GM12878 (cell line): ENCODE measurements around the gene TSPYL2. TPM values are rescaled to one million over a fixed set of nuclear protein-coding genes. Genes with fewer than 3 reads are reported as not detected.

Source experiments
- ATAC-seq: fragments of 200-7000 bp; cut with Tn5 transposase; 3 replicates; pipeline ENCODE4 v1.9.1; 2020; ENCODE audit warnings: mild to moderate bottlenecking, moderate library complexity
- BruUV-seq: library from RNA; stranded (reverse); fragments of 400-500 nt; replicated peaks from 2 replicates; lab custom pipeline; 2021; lab: Mats Ljungman, UMichigan
- CTCF ChIA-PET: fragments of 300-600 bp; sonication (Branson Sonifier 250); formaldehyde crosslinking; extraction: SDS; loops from one replicate; lab custom pipeline; 2021; ENCODE audit warnings: inconsistent platforms; lab: Yijun Ruan, JAX
- POLR2A ChIA-PET: fragments of 350-600 bp; formaldehyde crosslinking; extraction: SDS; loops from one replicate; lab custom pipeline; 2021; ENCODE audit warnings: inconsistent platforms; lab: Charles Lee
- RAD21 ChIA-PET: fragments of 300-600 bp; sonication (Branson Sonifier 250); formaldehyde crosslinking; loops from one replicate; lab custom pipeline; 2023; ENCODE audit warnings: antibody characterized with exemption; ENCODE audit not compliant: unreplicated experiment; lab: Charles Lee
- SMC1A ChIA-PET: fragments of 300-600 bp; sonication (Branson Sonifier 250); formaldehyde crosslinking; loops from one replicate; lab custom pipeline; 2023; ENCODE audit not compliant: unreplicated experiment, uncharacterized antibody; lab: Charles Lee
- DNase-seq: peaks from one replicate; pipeline ENCODE4 v3.0.0-alpha.2; 2011; ENCODE audit warnings: low read depth, low spot score
- FAIRE-seq: peaks from 3 replicates; lab custom pipeline; 2011; peaks lifted over from hg19 to GRCh38; lab: Jason Lieb, UNC
- H2AFZ ChIP-seq: 2 replicates; pipeline ENCODE4 v1.6.0; 2011; ENCODE audit warnings: low read depth, low read length, control low read depth; ENCODE audit not compliant: control insufficient read depth
- H3K27ac ChIP-seq: 2 replicates; pipeline ENCODE4 v1.5.1; 2011; ENCODE audit warnings: control low read depth; ENCODE audit not compliant: control insufficient read depth, insufficient read depth
- H3K27me3 ChIP-seq, 2 experiments: replicated peaks in 1 of 2; 2 replicates each; pipeline versions ENCODE4 v1.6.0 to v1.6.1; 2011; ENCODE audit warnings: low read length in 1 of 2; ENCODE audit not compliant: control insufficient read depth in 2 of 2, insufficient read depth in 2 of 2
- H3K36me3 ChIP-seq, 2 experiments: 2 replicates each; pipeline ENCODE4 v1.5.1; 2011; ENCODE audit warnings: low read length in 1 of 2; ENCODE audit not compliant: control insufficient read depth in 2 of 2, insufficient read depth in 2 of 2
- H3K4me1 ChIP-seq: 2 replicates; pipeline ENCODE4 v1.6.1; 2011; ENCODE audit warnings: mild to moderate bottlenecking, low read length, moderate library complexity, mixed read lengths; ENCODE audit not compliant: control insufficient read depth, insufficient read depth
- H3K4me2 ChIP-seq: 2 replicates; pipeline ENCODE4 v1.6.0; 2011; ENCODE audit warnings: control low read depth; ENCODE audit not compliant: control insufficient read depth, insufficient read depth
- H3K4me3 ChIP-seq: fragments of 200-600 bp; sonication (generic); 2 replicates; pipeline ENCODE4 v1.5.1; 2016
- H3K79me2 ChIP-seq: 2 replicates; pipeline ENCODE4 v1.6.0; 2011; ENCODE audit warnings: low read length; ENCODE audit not compliant: control insufficient read depth, insufficient read depth
- H3K9ac ChIP-seq: 2 replicates; pipeline ENCODE4 v1.8.0; 2011; ENCODE audit warnings: low read length, control low read depth, mixed read lengths; ENCODE audit not compliant: control insufficient read depth, insufficient read depth
- H3K9me3 ChIP-seq: replicated peaks from 3 replicates; pipeline ENCODE4 v1.5.1; 2011; ENCODE audit warnings: mild to moderate bottlenecking, low read length; ENCODE audit not compliant: control insufficient read depth, insufficient read depth
- H4K20me1 ChIP-seq: 2 replicates; pipeline ENCODE4 v1.6.0; 2011; ENCODE audit not compliant: control insufficient read depth, insufficient read depth
- ASH2L ChIP-seq: fragments of 300-600, 200-600 bp; sonication (generic); IDR thresholded peaks from 2 replicates; pipeline ENCODE4 v1.6.1; 2017; ENCODE audit warnings: low read depth, mild to moderate bottlenecking, borderline replicate concordance
- NRF1 ChIP-seq: conservative IDR thresholded peaks from 2 replicates; pipeline ENCODE4 v1.6.1; 2011; ENCODE audit warnings: mild to moderate bottlenecking, low read depth, low read length, improper control_type of control experiment
- POLR2AphosphoS5 ChIP-seq: IDR thresholded peaks from 2 replicates; pipeline ENCODE4 v1.6.1; 2011; ENCODE audit warnings: mild to moderate bottlenecking, low read length, inconsistent platforms
- WGBS: methylation state at CpG from one replicate; pipeline ENCODE4 v1.1.6; 2016; ENCODE audit warnings: low lambda C conversion rate; ENCODE audit not compliant: insufficient replicate concordance, insufficient coverage; ENCODE audit errors: missing lambda C conversion rate; 5-methylcytosine and 5-hydroxymethylcytosine counted together
- in situ Hi-C: fragments of 300-500 bp; cut with MboI; formaldehyde crosslinking; loops from 9 replicates; pipeline ENCODE4 v1.14.3; 2018; ENCODE audit warnings: mixed read lengths
- intact Hi-C: fragments of 100-400 bp; cut with micrococcal nuclease; formaldehyde crosslinking; loops from one replicate; pipeline ENCODE4 v1.14.2; 2022; ENCODE audit not compliant: unreplicated experiment
- polyA plus RNA-seq, 11 experiments: library from polyadenylated mRNA; depleted of rRNA in 4 of 11; unstranded in 6 of 11; stranded (reverse) in 5 of 11; fragments of >200 nt; fragmentation: Nextera tagmentation in 4 of 11; fragmentation: Illumina TruSeq in 1 of 11; extraction: Ambion mirVana in 4 of 11; extraction: Trizol in 1 of 11; gene quantifications; 1 replicate in 1 of 11; 2 replicates in 10 of 11; pipeline versions ENCODE4 v1.2.1 to v1.2.3, GENCODE V29; 2011 to 2016; ENCODE audit warnings: inconsistent platforms in 2 of 11, missing spikeins in 2 of 11, low read depth in 1 of 11
- total RNA-seq, 4 experiments: library from RNA; depleted of rRNA in 3 of 4; stranded (reverse); fragments of >200 nt in 3 of 4; fragmentation: Illumina TruSeq in 1 of 4; extraction: Trizol in 1 of 4; gene quantifications; 2 replicates each; pipeline versions ENCODE4 v1.2.1 to v1.2.3, GENCODE V29; 2013 to 2021

Gene TSPYL2
- total and polyA plus RNA-seq, 10 of the 15 experiments (the other 5 are each of a cell fraction or from before 2014, with no cell fraction given), result 0.53 to 24.6 (median 14.5) TPM

GRCh38 chrX:53084043-53084570 lies 1.9 kb downstream of the TSPYL2 start:
- TF ChIP-seq NRF1, result no peak
- TF ChIP-seq POLR2AphosphoS5, result peak; percentile 78
- Histone ChIP-seq H3K36me3 (peaks cover 0 to 5% of the 10 kb centered on the region in 2 experiments; a peak in 1 of 4 replicates), H3K9ac (no peak overlapping the region), H4K20me1 (no peaks in the 10 kb centered on the region), H3K79me2 (peaks cover 6% of the 10 kb centered on the region), H3K4me2 (no peak overlapping the region), H2AFZ (no peak overlapping the region), H3K4me3 (no peak overlapping the region), H3K4me1 (no peaks in the 10 kb centered on the region), H3K9me3 (no peaks in the 10 kb centered on the region), H3K27ac (no peak overlapping the region), H3K27me3 (no peaks in the 10 kb centered on the region)
- CTCF ChIA-PET, result no interaction called here
- BruUV-seq, result no TSS peak
- ATAC-seq (no peak), DNase-seq (no peak), FAIRE-seq (no peak)
- POLR2A ChIA-PET, result no interaction called here
- RAD21 ChIA-PET, result no interaction called here
- in situ Hi-C loops (no loop called here), intact Hi-C loops (no loop called here)
- SMC1A ChIA-PET, result no interaction called here
- WGBS, result 52% methylated on average over 4 of the region's 4 CpGs

GRCh38 chrX:53084863-53085262 lies 2.7 kb downstream of the TSPYL2 start:
- ATAC-seq (no peak), DNase-seq (no peak), FAIRE-seq (no peak)
- Histone ChIP-seq H3K36me3 (peaks cover 0 to 5% of the 10 kb centered on the region in 2 experiments; a peak in 1 of 4 replicates), H2AFZ (no peak overlapping the region), H3K79me2 (peaks cover 6% of the 10 kb centered on the region), H3K4me3 (no peak overlapping the region), H3K9me3 (no peaks in the 10 kb centered on the region), H3K4me1 (no peaks in the 10 kb centered on the region), H3K4me2 (no peak overlapping the region), H3K9ac (no peak overlapping the region), H3K27me3 (no peaks in the 10 kb centered on the region), H3K27ac (no peak overlapping the region), H4K20me1 (no peaks in the 10 kb centered on the region)
- ChIA-PET POLR2A (no interaction called here), CTCF (no interaction called here), RAD21 (no interaction called here), SMC1A (no interaction called here)
- no peak for TF ChIP-seq ASH2L
- in situ Hi-C loops (no loop called here), intact Hi-C loops (no loop called here)
- WGBS, result 80% methylated on average over 8 of the region's 9 CpGs
- BruUV-seq, result no TSS peak
